HG03354 (cell line): ENCODE results near the gene DNAJC18.
A peak's percentile ranks its signal among the peaks of the same experiment; 100 is the strongest.
"Not testable (repeated sequence)": the region's sequence is repeated elsewhere in the genome, so short reads cannot be mapped to it uniquely, and the experiment has no call there.

Experiments used
- ATAC-seq: cut with Tn5 transposase; IDR thresholded peaks from one replicate; pipeline ENCODE4 v1.9.1; 2021; ENCODE audit warnings: mild to moderate bottlenecking; ENCODE audit not compliant: unreplicated experiment, poor library complexity, severe bottlenecking

Gene DNAJC18

GRCh38 chr5:139392678-139393496, 46.4 kb downstream of the DNAJC18 start:
- ATAC-seq, result peak; percentile 50

GRCh38 chr5:139392324-139392677, 47.0 kb downstream of the DNAJC18 start:
- ATAC-seq, result no peak

- no peak for ATAC-seq
These were observed 47.6 kb downstream of the DNAJC18 start for GRCh38 chr5:139391570-139392323.

GRCh38 chr5:139390639-139391569, 48.4 kb downstream of the DNAJC18 start:
- no peak for ATAC-seq

GRCh38 chr5:139389701-139390638, 49.4 kb downstream of the DNAJC18 start, which contains the start of gene MZB1:
Gene MZB1, minus strand, starts transcription at chr5:139389913. Its CDS starts 57 bp downstream, at chr5:139389856.
- peak; percentile 44 for ATAC-seq

GRCh38 chr5:139388198-139388821, 51.0 kb downstream of the DNAJC18 start:
- ATAC-seq, result no peak

GRCh38 chr5:139387611-139388197, 51.6 kb downstream of the DNAJC18 start:
- ATAC-seq, result no peak

- not testable (repeated sequence) for ATAC-seq
These were observed 52.4 kb downstream of the DNAJC18 start for GRCh38 chr5:139386956-139387355.

- ATAC-seq, result no peak
These were observed 53.3 kb downstream of the DNAJC18 start for GRCh38 chr5:139386050-139386438.

GRCh38 chr5:139385061-139386049, 54.0 kb downstream of the DNAJC18 start:
- ATAC-seq, result no peak

GRCh38 chr5:139384591-139385051, 54.7 kb downstream of the DNAJC18 start:
- no peak for ATAC-seq

- ATAC-seq, result no peak
These were observed 55.2 kb downstream of the DNAJC18 start for GRCh38 chr5:139383993-139384590.

GRCh38 chr5:139383275-139383992, 55.9 kb downstream of the DNAJC18 start, which contains the start of gene SLC23A1:
Gene SLC23A1, minus strand, starts transcription at chr5:139383297. Its CDS starts 44 bp downstream, at chr5:139383253.
- ATAC-seq, result no peak

GRCh38 chr5:139382807-139383206, 56.5 kb downstream of the DNAJC18 start:
- ATAC-seq, result no peak

GRCh38 chr5:139381837-139382761, 57.2 kb downstream of the DNAJC18 start:
- ATAC-seq, result no peak
